ENCODE data around the gene ANKZF1.

DNA sequence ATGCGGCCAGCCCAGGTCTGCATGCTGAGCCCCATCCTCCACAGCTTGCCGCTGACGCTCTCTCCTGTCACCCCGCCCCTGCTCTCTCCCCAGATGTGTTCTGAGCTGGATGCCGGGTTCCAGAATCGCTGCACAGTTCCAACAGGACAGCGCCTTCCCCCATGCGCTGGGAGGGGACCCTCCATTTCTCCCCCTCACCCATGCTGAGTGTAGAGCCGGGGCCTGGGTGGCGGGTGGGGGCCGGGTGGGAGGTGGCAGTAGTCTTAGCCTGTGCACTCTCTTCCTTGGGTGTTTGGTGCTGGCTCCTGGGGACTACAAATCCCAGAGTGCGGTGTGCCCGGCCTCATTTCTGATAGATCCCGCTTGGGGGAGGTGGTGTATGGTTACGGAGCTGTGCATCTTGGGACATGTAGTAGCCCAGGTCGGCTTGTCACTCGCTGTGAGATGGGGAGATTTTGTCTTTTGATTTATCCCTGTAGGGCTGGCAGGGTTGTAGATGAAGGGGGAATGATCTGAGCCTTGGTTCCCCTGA lies 56.4 kb downstream of the ANKZF1 start:
- TF ChIP-seq, protein P1, sequence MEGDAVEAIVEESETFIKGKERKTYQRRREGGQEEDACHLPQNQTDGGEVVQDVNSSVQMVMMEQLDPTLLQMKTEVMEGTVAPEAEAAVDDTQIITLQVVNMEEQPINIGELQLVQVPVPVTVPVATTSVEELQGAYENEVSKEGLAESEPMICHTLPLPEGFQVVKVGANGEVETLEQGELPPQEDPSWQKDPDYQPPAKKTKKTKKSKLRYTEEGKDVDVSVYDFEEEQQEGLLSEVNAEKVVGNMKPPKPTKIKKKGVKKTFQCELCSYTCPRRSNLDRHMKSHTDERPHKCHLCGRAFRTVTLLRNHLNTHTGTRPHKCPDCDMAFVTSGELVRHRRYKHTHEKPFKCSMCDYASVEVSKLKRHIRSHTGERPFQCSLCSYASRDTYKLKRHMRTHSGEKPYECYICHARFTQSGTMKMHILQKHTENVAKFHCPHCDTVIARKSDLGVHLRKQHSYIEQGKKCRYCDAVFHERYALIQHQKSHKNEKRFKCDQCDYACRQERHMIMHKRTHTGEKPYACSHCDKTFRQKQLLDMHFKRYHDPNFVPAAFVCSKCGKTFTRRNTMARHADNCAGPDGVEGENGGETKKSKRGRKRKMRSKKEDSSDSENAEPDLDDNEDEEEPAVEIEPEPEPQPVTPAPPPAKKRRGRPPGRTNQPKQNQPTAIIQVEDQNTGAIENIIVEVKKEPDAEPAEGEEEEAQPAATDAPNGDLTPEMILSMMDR (IDR thresholded peaks at IDR 0.05; ENCODE audit: control extremely low read depth in 1 of 3, insufficient read depth in 1 of 3, low read depth in 1 of 3, low read length in 3 of 3) = no peak
- TF ChIP-seq RBBP5 (IDR thresholded peaks at IDR 0.05; ENCODE audit: borderline replicate concordance, low read depth, low read length) = no peak
- no peak for TF ChIP-seq TEAD4 (IDR thresholded peaks at IDR 0.05; ENCODE audit: low read depth, low read length)
- no peak for TF ChIP-seq TBP (IDR thresholded peaks at IDR 0.05; ENCODE audit: low read depth, low read length)
- TF ChIP-seq EP300 (IDR thresholded peaks at IDR 0.05; ENCODE audit: borderline replicate concordance in 1 of 2, low read depth in 2 of 2, low read length in 2 of 2) = no peak
- no peak for TF ChIP-seq SIN3A (conservative IDR thresholded peaks at IDR 0.05 in 1 of 2, IDR thresholded peaks at IDR 0.05 in 1 of 2; ENCODE audit: low read depth in 1 of 2, low read length in 2 of 2)
- no peak for TF ChIP-seq POLR2A (IDR thresholded peaks at IDR 0.05; ENCODE audit: control extremely low read depth in 1 of 2, low read depth in 2 of 2, low read length in 2 of 2)
- TF ChIP-seq JUND (IDR thresholded peaks at IDR 0.05; ENCODE audit: low read length) = no peak
- TF ChIP-seq, protein P2, sequence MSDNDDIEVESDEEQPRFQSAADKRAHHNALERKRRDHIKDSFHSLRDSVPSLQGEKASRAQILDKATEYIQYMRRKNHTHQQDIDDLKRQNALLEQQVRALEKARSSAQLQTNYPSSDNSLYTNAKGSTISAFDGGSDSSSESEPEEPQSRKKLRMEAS (IDR thresholded peaks at IDR 0.05) = no peak
- TF ChIP-seq EZH2 (IDR thresholded peaks at IDR 0.05; ENCODE audit: low read depth, low read length, severe bottlenecking) = no peak
- TF ChIP-seq SRF (IDR thresholded peaks at IDR 0.05; ENCODE audit: low read depth, low read length) = no peak
